Neural cell (in vitro differentiated cells): Measurements from ENCODE around the gene TSPAN18. TPM values are rescaled to one million over a fixed set of nuclear protein-coding genes. Genes with fewer than 3 reads are reported as not detected.

Source experiments
- H2AFZ ChIP-seq: fragments of 200-600, 300-800 bp; sonication (generic), shearing (Covaris generic); 2 replicates; pipeline ENCODE4 v1.6.0; 2014; ENCODE audit warnings: low read depth, mild to moderate bottlenecking, antibody characterized with exemption, low read length, moderate library complexity
- H3F3A ChIP-seq: fragments of 200-600 bp; shearing (Covaris generic); 2 replicates; pipeline ENCODE4 v1.6.1; 2016; ENCODE audit warnings: mild to moderate bottlenecking, moderate library complexity, mixed read lengths, antibody characterized with exemption, low read length; ENCODE audit not compliant: insufficient read depth, poor library complexity, severe bottlenecking
- H3K27ac ChIP-seq: fragments of 200-600, 300-800 bp; sonication (generic), shearing (Covaris generic); 2 replicates; pipeline ENCODE4 v1.5.1; 2014; ENCODE audit warnings: mild to moderate bottlenecking, low read length, moderate library complexity
- H3K27me3 ChIP-seq: fragments of 300-800, 200-600 bp; sonication (generic), shearing (Covaris generic); 2 replicates; pipeline ENCODE4 v1.6.0; 2014; ENCODE audit warnings: mild to moderate bottlenecking, low read depth, low read length, moderate library complexity; ENCODE audit not compliant: insufficient read depth
- H3K36me3 ChIP-seq: fragments of 300-800, 200-600 bp; sonication (generic), shearing (Covaris generic); 2 replicates; pipeline ENCODE4 v1.5.1; 2014; ENCODE audit warnings: mild to moderate bottlenecking, antibody characterized with exemption, low read length, moderate library complexity; ENCODE audit not compliant: insufficient read depth
- H3K4me2 ChIP-seq: fragments of 300-800, 200-600 bp; sonication (generic), shearing (Covaris generic); 2 replicates; pipeline ENCODE4 v1.6.0; 2014; ENCODE audit warnings: mild to moderate bottlenecking, low read length
- H3K4me3 ChIP-seq: fragments of 300-800, 200-600 bp; sonication (generic), shearing (Covaris generic); 2 replicates; pipeline ENCODE4 v1.5.1; 2014; ENCODE audit warnings: mild to moderate bottlenecking, low read length, moderate library complexity
- H3K79me2 ChIP-seq: fragments of 200-600 bp; shearing (Covaris generic); replicated peaks from 2 replicates; pipeline ENCODE4 v1.6.0; 2014; ENCODE audit warnings: mild to moderate bottlenecking, low read length, moderate library complexity; ENCODE audit not compliant: insufficient read depth
- H3K9ac ChIP-seq: fragments of 300-800, 200-600 bp; sonication (generic), shearing (Covaris generic); 2 replicates; pipeline ENCODE4 v1.6.1; 2016; ENCODE audit warnings: mild to moderate bottlenecking, low read length, mixed read lengths
- H3K9me2 ChIP-seq: fragments of 200-600 bp; shearing (Covaris generic); 2 replicates; pipeline ENCODE4 v1.6.1; 2016; ENCODE audit warnings: mild to moderate bottlenecking, low read length, mixed read lengths; ENCODE audit not compliant: insufficient read depth
- H3K9me3 ChIP-seq: fragments of 200-600, 300-800 bp; sonication (generic), shearing (Covaris generic); 2 replicates; pipeline ENCODE4 v1.6.1; 2016; ENCODE audit warnings: mild to moderate bottlenecking, mixed run types, low read length, moderate library complexity, mixed read lengths
- H4K20me1 ChIP-seq: fragments of 200-600 bp; shearing (Covaris generic); 2 replicates; pipeline ENCODE4 v1.6.1; 2016; ENCODE audit warnings: mild to moderate bottlenecking, mixed run types; ENCODE audit not compliant: insufficient read depth
- CTCF ChIP-seq: fragments of 450-650 bp; IDR thresholded peaks from 2 replicates; pipeline ENCODE4 v1.5.1; 2014; ENCODE audit warnings: antibody characterized with exemption, mild to moderate bottlenecking, moderate library complexity; ENCODE audit not compliant: poor library complexity, severe bottlenecking
- EP300 ChIP-seq: fragments of 450-650 bp; conservative IDR thresholded peaks from 2 replicates; pipeline ENCODE4 v1.6.1; 2014; ENCODE audit warnings: antibody characterized with exemption, mild to moderate bottlenecking, moderate library complexity; ENCODE audit not compliant: poor library complexity, severe bottlenecking
- EZH2 ChIP-seq: fragments of 200-600, 300-800 bp; shearing (Covaris generic), sonication (generic); IDR thresholded peaks from 2 replicates; pipeline ENCODE4 v1.6.1; 2014; ENCODE audit warnings: antibody characterized with exemption, low read length, borderline replicate concordance, mild to moderate bottlenecking; ENCODE audit not compliant: insufficient read depth, poor library complexity, severe bottlenecking
- MXI1 ChIP-seq: fragments of 450-650 bp; conservative IDR thresholded peaks from 2 replicates; pipeline ENCODE4 v1.6.1; 2014; ENCODE audit warnings: antibody characterized with exemption, mild to moderate bottlenecking; ENCODE audit not compliant: poor library complexity, severe bottlenecking
- POLR2AphosphoS5 ChIP-seq: IDR thresholded peaks from 2 replicates; pipeline ENCODE4 v1.6.1; 2012
- RAD21 ChIP-seq: fragments of 450-650 bp; conservative IDR thresholded peaks from 2 replicates; pipeline ENCODE4 v1.6.1; 2014; ENCODE audit warnings: antibody characterized with exemption, mild to moderate bottlenecking, moderate library complexity
- REST ChIP-seq: IDR thresholded peaks from 2 replicates; pipeline ENCODE4 v1.6.1; 2012; ENCODE audit warnings: borderline replicate concordance
- SMC3 ChIP-seq: fragments of 450-650 bp; conservative IDR thresholded peaks from 2 replicates; pipeline ENCODE4 v1.6.1; 2014; ENCODE audit warnings: antibody characterized with exemption, mild to moderate bottlenecking, moderate library complexity; ENCODE audit not compliant: poor library complexity
- TAF1 ChIP-seq: IDR thresholded peaks from 2 replicates; pipeline ENCODE4 v1.6.1; 2012; ENCODE audit warnings: low read depth
- polyA plus RNA-seq: library from polyadenylated mRNA; depleted of rRNA; stranded (reverse); fragments of >200 nt; gene quantifications from 2 replicates; pipeline ENCODE4 v1.2.3, GENCODE V29; 2014

Gene TSPAN18
- polyA plus RNA-seq, 1 donor from 2014 or later: 8.4 TPM

- Histone ChIP-seq H3K79me2 (no peaks in the 10 kb centered on the region), H3F3A (no peaks in the 10 kb centered on the region), H3K27me3 (no peaks in the 10 kb centered on the region), H3K9me3 (no peaks in the 10 kb centered on the region), H4K20me1 (no peaks in the 10 kb centered on the region), H2AFZ (no peak overlapping the region), H3K9me2 (no peaks in the 10 kb centered on the region), H3K4me2 (no peak overlapping the region), H3K27ac (no peak overlapping the region), H3K9ac (no peak overlapping the region), H3K4me3 (no peak overlapping the region), H3K36me3 (no peaks in the 10 kb centered on the region)
- TF ChIP-seq EP300: no peak
- TF ChIP-seq SMC3: no peak
- TF ChIP-seq RAD21: no peak
- TF ChIP-seq POLR2AphosphoS5: no peak
- TF ChIP-seq TAF1: no peak
- TF ChIP-seq MXI1: no peak
- no peak for TF ChIP-seq CTCF
- TF ChIP-seq REST: no peak
- no peak for TF ChIP-seq EZH2
Measured at GRCh38 chr11:44971185-44971584, 244.4 kb downstream of the TSPAN18 start.

- H3K27me3 ChIP-seq: no peaks in the 10 kb centered on the region
- H3F3A ChIP-seq: no peaks in the 10 kb centered on the region
- peak overlapping the region; percentile 30 for H3K4me3 ChIP-seq
- no peaks in the 10 kb centered on the region for H3K79me2 ChIP-seq
- peak overlapping the region; percentile 88 for H3K27ac ChIP-seq
- H2AFZ ChIP-seq: peak overlapping the region; percentile 56
- no peaks in the 10 kb centered on the region for H3K9me2 ChIP-seq
- no peaks in the 10 kb centered on the region for H4K20me1 ChIP-seq
- TF ChIP-seq EP300 (no peak), EZH2 (no peak), RAD21 (no peak)
- no peaks in the 10 kb centered on the region for H3K9me3 ChIP-seq
- H3K4me2 ChIP-seq: peak overlapping the region; percentile 36
- H3K9ac ChIP-seq: peak overlapping the region; percentile 71
- H3K36me3 ChIP-seq: no peaks in the 10 kb centered on the region
Measured at GRCh38 chr11:44972746-44973435, 246.1 kb downstream of the TSPAN18 start.
